NCI-H2081 (cell line): ENCODE data around the gene BLMH.

Experiments
- DNase-seq, 2 experiments: peaks; one replicate each; lab custom pipeline; 2025; lab: John Stamatoyannopoulos, UW

BLMH gene

GRCh38 chr17:30304778-30305177 lies 13.0 kb upstream of the BLMH start:
- DNase-seq, result no peak

GRCh38 chr17:30302241-30302640 lies 10.5 kb upstream of the BLMH start:
- no peak for DNase-seq

GRCh38 chr17:30300818-30301217 lies 9.1 kb upstream of the BLMH start:
- DNase-seq, result no peak

GRCh38 chr17:30299000-30299399 lies 7.3 kb upstream of the BLMH start:
- DNase-seq, result no peak

- no peak for DNase-seq
Measured at GRCh38 chr17:30297715-30298114, 6.0 kb upstream of the BLMH start.

GRCh38 chr17:30296499-30297080 lies 4.8 kb upstream of the BLMH start:
- no peak for DNase-seq

GRCh38 chr17:30292286-30292858 lies 628 bp upstream of the BLMH start:
- peak in 1 of 2 experiments; percentile 36 for DNase-seq

GRCh38 chr17:30290696-30291542 lies 825 bp downstream of the BLMH start:
- peak; percentile 21 to 42 for DNase-seq

GRCh38 chr17:30290077-30290476 lies 1.7 kb downstream of the BLMH start:
- no peak for DNase-seq

GRCh38 chr17:30279156-30279555 lies 12.6 kb downstream of the BLMH start:
- no peak for DNase-seq

GRCh38 chr17:30278032-30278431 lies 13.7 kb downstream of the BLMH start:
- peak; percentile 22 to 30 for DNase-seq

- DNase-seq, result no peak
Measured at GRCh38 chr17:30275911-30276310, 15.8 kb downstream of the BLMH start.

GRCh38 chr17:30274887-30275286 lies 16.9 kb downstream of the BLMH start:
- DNase-seq, result no peak

- DNase-seq, result no peak
Measured at GRCh38 chr17:30273373-30273772, 18.4 kb downstream of the BLMH start.

GRCh38 chr17:30271102-30271501 lies 20.6 kb downstream of the BLMH start:
- no peak for DNase-seq

- DNase-seq, result no peak
Measured at GRCh38 chr17:30267625-30268024, 24.1 kb downstream of the BLMH start.

- DNase-seq, result no peak
Measured at GRCh38 chr17:30263552-30264333, 28.0 kb downstream of the BLMH start.

GRCh38 chr17:30256756-30257506 lies 34.8 kb downstream of the BLMH start:
- DNase-seq, result peak in 1 of 2 experiments; percentile 30

GRCh38 chr17:30254150-30254549 lies 37.6 kb downstream of the BLMH start:
- DNase-seq, result no peak

GRCh38 chr17:30253312-30253711 lies 38.4 kb downstream of the BLMH start:
- no peak for DNase-seq

GRCh38 chr17:30251931-30252330 lies 39.8 kb downstream of the BLMH start:
- DNase-seq, result no peak

GRCh38 chr17:30249460-30249859 lies 42.3 kb downstream of the BLMH start:
- no peak for DNase-seq
